ENCODE results near the gene GOPC.

DNA sequence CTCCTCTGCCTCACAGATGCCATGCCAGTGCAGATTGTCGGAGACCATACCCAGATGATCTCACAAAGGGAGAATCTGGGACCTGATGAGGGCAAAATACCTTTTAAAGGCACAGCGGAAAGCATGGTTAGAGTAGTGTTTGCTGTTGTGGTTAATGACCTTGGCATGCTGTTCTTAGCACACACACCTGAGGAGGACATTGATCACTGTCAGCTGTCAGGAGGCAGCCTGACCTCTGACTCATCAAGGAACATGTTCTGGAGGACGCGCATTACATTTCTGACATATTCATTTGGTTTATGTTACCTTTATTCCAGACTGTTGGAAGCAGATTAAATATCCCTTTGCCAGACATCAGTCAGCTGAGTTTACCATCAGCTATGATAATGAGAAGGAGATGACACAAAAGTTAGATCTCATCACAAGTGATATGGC lies 57.1 kb downstream of the GOPC start:
- TF ChIP-seq, protein P1, sequence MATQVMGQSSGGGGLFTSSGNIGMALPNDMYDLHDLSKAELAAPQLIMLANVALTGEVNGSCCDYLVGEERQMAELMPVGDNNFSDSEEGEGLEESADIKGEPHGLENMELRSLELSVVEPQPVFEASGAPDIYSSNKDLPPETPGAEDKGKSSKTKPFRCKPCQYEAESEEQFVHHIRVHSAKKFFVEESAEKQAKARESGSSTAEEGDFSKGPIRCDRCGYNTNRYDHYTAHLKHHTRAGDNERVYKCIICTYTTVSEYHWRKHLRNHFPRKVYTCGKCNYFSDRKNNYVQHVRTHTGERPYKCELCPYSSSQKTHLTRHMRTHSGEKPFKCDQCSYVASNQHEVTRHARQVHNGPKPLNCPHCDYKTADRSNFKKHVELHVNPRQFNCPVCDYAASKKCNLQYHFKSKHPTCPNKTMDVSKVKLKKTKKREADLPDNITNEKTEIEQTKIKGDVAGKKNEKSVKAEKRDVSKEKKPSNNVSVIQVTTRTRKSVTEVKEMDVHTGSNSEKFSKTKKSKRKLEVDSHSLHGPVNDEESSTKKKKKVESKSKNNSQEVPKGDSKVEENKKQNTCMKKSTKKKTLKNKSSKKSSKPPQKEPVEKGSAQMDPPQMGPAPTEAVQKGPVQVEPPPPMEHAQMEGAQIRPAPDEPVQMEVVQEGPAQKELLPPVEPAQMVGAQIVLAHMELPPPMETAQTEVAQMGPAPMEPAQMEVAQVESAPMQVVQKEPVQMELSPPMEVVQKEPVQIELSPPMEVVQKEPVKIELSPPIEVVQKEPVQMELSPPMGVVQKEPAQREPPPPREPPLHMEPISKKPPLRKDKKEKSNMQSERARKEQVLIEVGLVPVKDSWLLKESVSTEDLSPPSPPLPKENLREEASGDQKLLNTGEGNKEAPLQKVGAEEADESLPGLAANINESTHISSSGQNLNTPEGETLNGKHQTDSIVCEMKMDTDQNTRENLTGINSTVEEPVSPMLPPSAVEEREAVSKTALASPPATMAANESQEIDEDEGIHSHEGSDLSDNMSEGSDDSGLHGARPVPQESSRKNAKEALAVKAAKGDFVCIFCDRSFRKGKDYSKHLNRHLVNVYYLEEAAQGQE (IDR thresholded peaks at IDR 0.05; ENCODE audit: insufficient read depth in 1 of 2, low read depth in 2 of 2, low read length in 2 of 2) = no peak
- TF ChIP-seq TAF1 (IDR thresholded peaks at IDR 0.05; ENCODE audit: borderline replicate concordance, insufficient read depth, low read length) (no peak), POLR2AphosphoS5 (IDR thresholded peaks at IDR 0.05; ENCODE audit: low read depth, low read length) (no peak), SIN3A (IDR thresholded peaks at IDR 0.05; ENCODE audit: borderline replicate concordance, insufficient read depth, low read length) (no peak)

Data from PFSK-1 (cell line).